IMR-90 (cell line): ENCODE results near the gene CIRBP. TPM values are rescaled to one million over a fixed set of nuclear protein-coding genes. Genes with fewer than 3 reads are reported as not detected.

Experiments used
- ATAC-seq: fragments of 200-7000 bp; cut with Tn5 transposase; 2 replicates; pipeline ENCODE4 v1.9.1; 2020; ENCODE audit warnings: low read depth, mild to moderate bottlenecking, moderate library complexity
- BruUV-seq: library from RNA; stranded (reverse); fragments of 400-500 nt; replicated peaks from 2 replicates; lab custom pipeline; 2021; lab: Mats Ljungman, UMichigan
- CTCF ChIA-PET: fragments of 300-600 bp; formaldehyde crosslinking; extraction: SDS; loops from one replicate; lab custom pipeline; 2021; ENCODE audit warnings: antibody characterized with exemption; lab: Yijun Ruan, JAX
- POLR2A ChIA-PET: fragments of 300-600 bp; sonication (Branson Sonifier 250); formaldehyde crosslinking; loops from one replicate; lab custom pipeline; 2022; ENCODE audit warnings: antibody characterized with exemption; ENCODE audit not compliant: unreplicated experiment; lab: Charles Lee
- DNase-seq: peaks from one replicate; pipeline ENCODE4 v3.0.0; 2013
- H2AFZ ChIP-seq: replicated peaks from 2 replicates; pipeline ENCODE3; 2013; ENCODE audit warnings: low read length, mild to moderate bottlenecking; ENCODE audit not compliant: poor library complexity
- H2AK5ac ChIP-seq: 2 replicates; pipeline ENCODE4 v1.6.1; 2013; ENCODE audit warnings: low read depth, low read length, inconsistent platforms
- H2AK9ac ChIP-seq: replicated peaks from 2 replicates; pipeline ENCODE3; 2013; ENCODE audit warnings: mild to moderate bottlenecking, low read depth, low read length, moderate library complexity; ENCODE audit not compliant: poor library complexity
- H2BK120ac ChIP-seq: 2 replicates; pipeline ENCODE4 v1.6.1; 2013; ENCODE audit warnings: low read depth, low read length, inconsistent platforms
- H2BK15ac ChIP-seq: 3 replicates; pipeline ENCODE4 v1.6.1; 2013; ENCODE audit warnings: low read depth, low read length, inconsistent platforms
- H2BK20ac ChIP-seq: 2 replicates; pipeline ENCODE4 v1.6.1; 2013; ENCODE audit warnings: low read depth, mild to moderate bottlenecking, inconsistent platforms, low read length, moderate library complexity
- H2BK5ac ChIP-seq: 2 replicates; pipeline ENCODE4 v1.6.1; 2013; ENCODE audit warnings: mild to moderate bottlenecking, low read depth, low read length, inconsistent platforms; ENCODE audit not compliant: poor library complexity, severe bottlenecking
- H3K14ac ChIP-seq: replicated peaks from 2 replicates; pipeline ENCODE4 v1.6.1; 2013; ENCODE audit warnings: low read depth, low read length, inconsistent platforms
- H3K18ac ChIP-seq: 2 replicates; pipeline ENCODE4 v1.6.1; 2013; ENCODE audit warnings: low read depth, low read length, control low read depth
- H3K23ac ChIP-seq: 2 replicates; pipeline ENCODE4 v1.6.1; 2013; ENCODE audit warnings: low read depth, low read length, inconsistent platforms
- H3K27ac ChIP-seq: 2 replicates; pipeline ENCODE4 v1.5.1; 2013; ENCODE audit warnings: mild to moderate bottlenecking, control low read depth, low read length; ENCODE audit not compliant: insufficient read depth
- H3K27me3 ChIP-seq: 2 replicates; pipeline ENCODE4 v1.6.1; 2013; ENCODE audit warnings: low read length; ENCODE audit not compliant: control insufficient read depth, insufficient read depth
- H3K36me3 ChIP-seq: 2 replicates; pipeline ENCODE4 v1.6.1; 2013; ENCODE audit warnings: low read length, mixed read lengths; ENCODE audit not compliant: control insufficient read depth, insufficient read depth
- H3K4ac ChIP-seq: 2 replicates; pipeline ENCODE4 v1.6.1; 2013; ENCODE audit warnings: low read depth, low read length, inconsistent platforms
- H3K4me1 ChIP-seq: 2 replicates; pipeline ENCODE4 v1.6.1; 2013; ENCODE audit warnings: low read length, mixed read lengths; ENCODE audit not compliant: control insufficient read depth, insufficient read depth
- H3K4me2 ChIP-seq: 2 replicates; pipeline ENCODE4 v1.6.1; 2013; ENCODE audit warnings: low read depth, mild to moderate bottlenecking, control low read depth, low read length, moderate library complexity
- H3K4me3 ChIP-seq: 2 replicates; pipeline ENCODE4 v1.5.1; 2013; ENCODE audit warnings: low read depth, mild to moderate bottlenecking, control low read depth, low read length, moderate library complexity; ENCODE audit not compliant: insufficient read depth
- H3K56ac ChIP-seq: 2 replicates; pipeline ENCODE4 v1.6.1; 2013; ENCODE audit warnings: low read length, inconsistent platforms; ENCODE audit not compliant: insufficient read depth; ENCODE audit errors: extremely low read depth
- H3K79me1 ChIP-seq, 2 experiments: 2 replicates each; pipeline ENCODE4 v1.6.1; 2013; ENCODE audit warnings: low read length in 2 of 2, inconsistent platforms in 1 of 2, low read depth in 1 of 2
- H3K9ac ChIP-seq: 2 replicates; pipeline ENCODE4 v1.6.1; 2013; ENCODE audit warnings: low read depth, low read length, control low read depth
- H3K9me1 ChIP-seq: 2 replicates; pipeline ENCODE4 v1.6.1; 2013; ENCODE audit warnings: low read length, inconsistent platforms; ENCODE audit not compliant: insufficient read depth
- H3K9me3 ChIP-seq: 2 replicates; pipeline ENCODE4 v1.6.1; 2013; ENCODE audit warnings: low read length; ENCODE audit not compliant: control insufficient read depth, insufficient read depth
- H4K20me1 ChIP-seq: 2 replicates; pipeline ENCODE4 v1.6.1; 2013; ENCODE audit warnings: low read length, inconsistent platforms; ENCODE audit not compliant: insufficient read depth
- H4K5ac ChIP-seq: 2 replicates; pipeline ENCODE4 v1.6.1; 2013; ENCODE audit warnings: mild to moderate bottlenecking, low read depth, low read length, control low read depth
- H4K8ac ChIP-seq, 2 experiments: 2 replicates each; pipeline ENCODE4 v1.6.1; 2013; ENCODE audit warnings: low read depth in 2 of 2, low read length in 2 of 2, control low read depth in 1 of 2, inconsistent platforms in 1 of 2
- H4K91ac ChIP-seq: 2 replicates; pipeline ENCODE4 v1.6.1; 2013; ENCODE audit warnings: low read depth, low read length, inconsistent platforms; ENCODE audit not compliant: insufficient read depth
- CHD1 ChIP-seq: IDR thresholded peaks from 2 replicates; pipeline ENCODE4 v1.6.1; 2012; ENCODE audit warnings: low read depth, low read length, improper control_type of control experiment
- POLR2A ChIP-seq: IDR thresholded peaks from 2 replicates; pipeline ENCODE4 v1.6.1; 2012; ENCODE audit warnings: mild to moderate bottlenecking, low read depth, low read length
- USF2 ChIP-seq: fragments of 150-350 bp; IDR thresholded peaks from 2 replicates; pipeline ENCODE4 v1.6.1; 2017; ENCODE audit warnings: mild to moderate bottlenecking, antibody characterized with exemption, low read length, low read depth
- WGBS, 2 experiments: methylation state at CpG; one replicate each; pipeline versions ENCODE4 v1.1.5 to v1.1.7; 2013; ENCODE audit warnings: missing lambda C conversion rate in 2 of 2; ENCODE audit not compliant: insufficient read length in 1 of 2; ENCODE audit errors: extremely low coverage in 2 of 2; 5-methylcytosine and 5-hydroxymethylcytosine counted together
- dilution Hi-C: fragments of 300-500 bp; cut with HindIII; formaldehyde crosslinking; loops from one replicate; pipeline ENCODE4 v1.14.3; 2018; ENCODE audit warnings: low sequenced_read_pairs; ENCODE audit not compliant: unreplicated experiment
- in situ Hi-C: fragments of 300-500 bp; cut with MboI; formaldehyde crosslinking; loops from 3 replicates; pipeline ENCODE4 v1.14.3; 2019; ENCODE audit warnings: low sequenced_read_pairs, inconsistent platforms, mixed read lengths
- intact Hi-C: fragments of 100-400 bp; cut with micrococcal nuclease; formaldehyde crosslinking; loops from 2 replicates; pipeline ENCODE4 v1.10.0; 2022
- polyA plus RNA-seq, 3 experiments: library from polyadenylated mRNA; depleted of rRNA; stranded (reverse); fragments of >200 nt; gene quantifications; 2 replicates each; pipeline ENCODE4 v1.2.3, GENCODE V29; 2012; ENCODE audit warnings: low replicate concordance in 1 of 3
- total RNA-seq: library from RNA; depleted of rRNA; stranded (reverse); fragments of >200 nt; gene quantifications from 2 replicates; pipeline ENCODE4 v1.2.3, GENCODE V29; 2012

Gene CIRBP
- total and polyA plus RNA-seq, 2 of the 4 experiments (the other 2 are of a cell fraction) = 299 to 542 TPM

- no peak overlapping the region for H3K23ac ChIP-seq
- no peak overlapping the region for H2AK9ac ChIP-seq
- TF ChIP-seq POLR2A = no peak
- TF ChIP-seq CHD1 = no peak
- no peak for TF ChIP-seq USF2
- in situ Hi-C loops (no loop called here), dilution Hi-C loops (no loop called here), intact Hi-C loops (no loop called here)
- no peaks in the 10 kb centered on the region for H3K27me3 ChIP-seq
- POLR2A ChIA-PET = no interaction called here
- H3K4ac ChIP-seq = no peak overlapping the region
- no peak overlapping the region for H4K5ac ChIP-seq
- peaks cover 40% of the 10 kb centered on the region for H3K36me3 ChIP-seq
- DNase-seq (no peak), ATAC-seq (no peak)
- H2BK120ac ChIP-seq = no peak overlapping the region
- H2BK15ac ChIP-seq = no peak overlapping the region
- H4K91ac ChIP-seq = no peak overlapping the region
- H3K14ac ChIP-seq = no peak overlapping the region
- H2BK5ac ChIP-seq = no peak overlapping the region
- H3K4me2 ChIP-seq = no peak overlapping the region
- H2BK20ac ChIP-seq = no peak overlapping the region
- peaks cover 10 to 38% of the 10 kb centered on the region in 2 experiments for H3K79me1 ChIP-seq
- H4K20me1 ChIP-seq = peaks cover 38% of the 10 kb centered on the region
- no peak overlapping the region for H3K9ac ChIP-seq
- H3K56ac ChIP-seq = no peak overlapping the region
- no peak overlapping the region for H3K4me3 ChIP-seq
- peak overlapping the region; percentile 23 for H2AFZ ChIP-seq
- no peaks in the 10 kb centered on the region for H3K9me3 ChIP-seq
- no peak overlapping the region for H3K27ac ChIP-seq
- no TSS peak for BruUV-seq
- no peak overlapping the region for H3K18ac ChIP-seq
- H3K9me1 ChIP-seq = no peaks in the 10 kb centered on the region
- 96% methylated on average over 28 of the region's 43 CpGs; no CpG with 5 or more reads in 1 of the 2 experiments for WGBS, 2 experiments
- no peak overlapping the region for H2AK5ac ChIP-seq
- peaks cover 29% of the 10 kb centered on the region for H3K4me1 ChIP-seq
- CTCF ChIA-PET = interaction anchor here (0.6 kb wide), 2 partner anchors 18 to 94 kb away, joined by 3 to 4 read pairs; no protein-coding TSS in a partner anchor
- H4K8ac ChIP-seq = no peak overlapping the region
These were observed 34.2 kb upstream of the CIRBP start for GRCh38 chr19:1234955-1235380.
